ENCODE data around the gene COA3.
"Not testable (repeated sequence)": the region's sequence is repeated elsewhere in the genome, so short reads cannot be mapped to it uniquely, and the experiment has no call there.

COA3 gene

GRCh38 chr17:42774066-42774745 is 24.3 kb downstream of the COA3 start:
- Histone ChIP-seq H3K4me2 (ENCODE audit: low read depth, low read length, poor library complexity, severe bottlenecking) (peak overlapping the region; percentile 94), H3K9me3 (ENCODE audit: insufficient read depth, low read length) (no peaks in the 10 kb centered on the region), H3F3A (ENCODE audit: insufficient read depth) (0 out of 2 replicates have a peak, but pooled peaks cover 3% of the 10 kb centered on the region), H2AFZ (ENCODE audit: low read depth, low read length, severe bottlenecking) (peak overlapping the region; percentile 84), H3K27me3 (ENCODE audit: low read length) (no peaks in the 10 kb centered on the region), H3K9ac (ENCODE audit: low read length) (peak overlapping the region; percentile 93), H3K36me3 (ENCODE audit: low read length) (peaks cover 4% of the 10 kb centered on the region), H3K79me2 (ENCODE audit: insufficient read depth, low read length) (0 out of 2 replicates have a peak, but pooled peaks cover 10% of the 10 kb centered on the region), H3K27ac (ENCODE audit: low read depth, low read length) (no peak overlapping the region), H4K20me1 (ENCODE audit: low read depth, low read length) (no peaks in the 10 kb centered on the region), H3K9me2 (replicated peaks; ENCODE audit: insufficient read depth, low read length) (no peaks in the 10 kb centered on the region), H3K4me3 (ENCODE audit: insufficient read depth, low read length, poor library complexity, severe bottlenecking) (peak overlapping the region; percentile 91)
- TF ChIP-seq EZH2phosphoT487 (conservative IDR thresholded peaks at IDR 0.05; ENCODE audit: low read length): no peak
- no peak for TF ChIP-seq CTCF (IDR thresholded peaks at IDR 0.05; ENCODE audit: insufficient read depth, low read length, poor library complexity, severe bottlenecking)

DNA sequence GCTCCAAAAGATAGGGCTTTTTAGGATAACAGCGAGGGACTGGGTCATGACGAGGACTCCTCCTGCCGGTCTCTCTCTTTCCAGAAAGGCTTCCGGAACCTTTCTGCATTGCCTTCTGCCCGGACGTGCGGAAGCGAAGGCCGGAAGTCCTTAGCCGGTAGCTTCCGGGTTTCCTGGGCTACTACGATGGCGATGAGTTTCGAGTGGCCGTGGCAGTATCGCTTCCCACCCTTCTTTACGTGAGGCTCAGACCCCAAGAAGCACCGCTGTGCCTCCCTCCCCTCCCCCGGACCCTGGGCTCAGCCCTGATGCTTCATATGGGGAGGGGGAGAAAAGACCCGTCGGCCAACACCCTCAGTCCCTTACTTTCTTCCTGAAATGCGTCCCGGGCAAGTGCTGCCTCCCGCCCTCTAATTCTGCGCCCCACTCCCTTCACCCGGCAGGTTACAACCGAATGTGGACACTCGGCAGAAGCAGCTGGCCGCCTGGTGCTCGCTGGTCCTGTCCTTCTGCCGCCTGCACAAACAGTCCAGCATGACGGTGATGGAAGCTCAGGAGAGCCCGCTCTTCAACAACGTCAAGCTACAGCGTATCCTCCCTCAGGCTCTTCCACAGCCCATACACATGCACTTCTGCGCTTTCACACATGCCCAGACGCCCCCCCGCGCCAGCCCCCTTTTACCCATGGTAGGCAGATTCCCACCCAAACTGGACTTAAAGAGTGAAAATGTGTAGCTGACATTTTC is 25.0 kb downstream of the COA3 start, which contains the start of gene VPS25:
Gene VPS25, plus strand, starts transcription at position 160 of the 746 bp plus-strand sequence. Its CDS starts 27 bp downstream, at position 187.
- peaks cover 4% of the 10 kb centered on the region for H3K36me3 ChIP-seq (ENCODE audit: low read length)
- H3K9me3 ChIP-seq (ENCODE audit: insufficient read depth, low read length): no peaks in the 10 kb centered on the region
- TF ChIP-seq CTCF (IDR thresholded peaks at IDR 0.05; ENCODE audit: insufficient read depth, low read length, poor library complexity, severe bottlenecking): no peak
- peak within 1 kb of the TSS; percentile 84 for H2AFZ ChIP-seq (ENCODE audit: low read depth, low read length, severe bottlenecking)
- 0 out of 2 replicates have a peak, but pooled peaks cover 3% of the 10 kb centered on the region for H3F3A ChIP-seq (ENCODE audit: insufficient read depth)
- no peaks in the 10 kb centered on the region for H3K9me2 ChIP-seq (replicated peaks; ENCODE audit: insufficient read depth, low read length)
- H3K27ac ChIP-seq (ENCODE audit: low read depth, low read length): peak within 1 kb of the TSS; percentile 43
- no peaks in the 10 kb centered on the region for H4K20me1 ChIP-seq (ENCODE audit: low read depth, low read length)
- H3K4me3 ChIP-seq (ENCODE audit: insufficient read depth, low read length, poor library complexity, severe bottlenecking): peak within 1 kb of the TSS; percentile 91
- no peaks in the 10 kb centered on the region for H3K27me3 ChIP-seq (ENCODE audit: low read length)
- peak within 1 kb of the TSS; percentile 93 for H3K9ac ChIP-seq (ENCODE audit: low read length)
- H3K79me2 ChIP-seq (ENCODE audit: insufficient read depth, low read length): 0 out of 2 replicates have a peak, but pooled peaks cover 10% of the 10 kb centered on the region
- H3K4me2 ChIP-seq (ENCODE audit: low read depth, low read length, poor library complexity, severe bottlenecking): peak within 1 kb of the TSS; percentile 94

DNA sequence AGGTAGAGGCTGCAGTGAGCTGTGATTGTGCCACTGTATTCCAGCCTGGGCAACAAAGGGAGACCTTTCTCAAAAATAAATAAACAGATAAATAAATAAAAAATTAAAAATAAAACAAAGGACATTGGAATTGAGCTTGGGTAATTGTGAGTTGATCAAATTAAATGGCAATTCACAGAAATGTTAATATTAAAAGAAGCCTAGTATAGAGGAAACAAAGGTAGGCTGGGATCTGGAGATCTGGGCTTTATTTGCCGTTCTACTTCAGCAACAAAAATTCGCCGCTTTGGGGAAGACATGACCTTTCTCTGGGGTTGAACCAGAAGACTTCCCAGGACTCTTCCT is 25.6 kb downstream of the COA3 start:
- H3K79me2 ChIP-seq (ENCODE audit: insufficient read depth, low read length): 0 out of 2 replicates have a peak, but pooled peaks cover 10% of the 10 kb centered on the region
- no peaks in the 10 kb centered on the region for H3K27me3 ChIP-seq (ENCODE audit: low read length)
- no peaks in the 10 kb centered on the region for H3K9me2 ChIP-seq (replicated peaks; ENCODE audit: insufficient read depth, low read length)
- 0 out of 2 replicates have a peak, but pooled peaks cover 3% of the 10 kb centered on the region for H3F3A ChIP-seq (ENCODE audit: insufficient read depth)
- peak overlapping the region; percentile 94 for H3K4me2 ChIP-seq (ENCODE audit: low read depth, low read length, poor library complexity, severe bottlenecking)
- H3K9ac ChIP-seq (ENCODE audit: low read length): peak overlapping the region; percentile 93
- peak overlapping the region; percentile 84 for H2AFZ ChIP-seq (ENCODE audit: low read depth, low read length, severe bottlenecking)
- H3K9me3 ChIP-seq (ENCODE audit: insufficient read depth, low read length): no peaks in the 10 kb centered on the region
- H3K36me3 ChIP-seq (ENCODE audit: low read length): peaks cover 4% of the 10 kb centered on the region
- H3K27ac ChIP-seq (ENCODE audit: low read depth, low read length): no peak overlapping the region
- peak overlapping the region; percentile 91 for H3K4me3 ChIP-seq (ENCODE audit: insufficient read depth, low read length, poor library complexity, severe bottlenecking)
- TF ChIP-seq CTCF (IDR thresholded peaks at IDR 0.05; ENCODE audit: insufficient read depth, low read length, poor library complexity, severe bottlenecking) (no peak), EZH2phosphoT487 (conservative IDR thresholded peaks at IDR 0.05; ENCODE audit: low read length) (no peak)
- H4K20me1 ChIP-seq (ENCODE audit: low read depth, low read length): no peaks in the 10 kb centered on the region

DNA sequence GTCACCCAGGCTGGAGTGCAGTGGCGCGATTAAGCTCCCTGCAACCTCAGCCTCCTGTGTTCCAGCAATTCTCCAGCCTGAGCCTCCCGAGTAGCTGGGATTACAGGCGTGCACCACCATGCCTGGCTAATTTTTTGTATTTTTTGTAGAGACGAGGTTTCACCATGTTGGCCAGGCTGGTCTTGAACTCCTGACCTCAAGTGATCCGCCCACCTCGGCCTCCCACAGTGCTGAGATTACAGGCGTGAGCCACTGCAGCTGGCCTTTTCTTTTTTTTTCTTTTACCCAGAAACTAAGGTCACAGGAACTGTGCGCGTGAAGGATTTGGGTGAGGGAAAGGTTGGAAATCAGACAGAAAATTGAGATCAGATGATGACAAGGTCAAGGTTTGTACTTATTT is 28.5 kb downstream of the COA3 start:
- not testable (repeated sequence) for H3K4me2 ChIP-seq (ENCODE audit: low read depth, low read length, poor library complexity, severe bottlenecking); H3K9me3 ChIP-seq (ENCODE audit: insufficient read depth, low read length); H2AFZ ChIP-seq (ENCODE audit: low read depth, low read length, severe bottlenecking); H4K20me1 ChIP-seq (ENCODE audit: low read depth, low read length); H3K27ac ChIP-seq (ENCODE audit: low read depth, low read length); H3K27me3 ChIP-seq (ENCODE audit: low read length); H3K9ac ChIP-seq (ENCODE audit: low read length); H3K4me3 ChIP-seq (ENCODE audit: insufficient read depth, low read length, poor library complexity, severe bottlenecking); H3K36me3 ChIP-seq (ENCODE audit: low read length); H3F3A ChIP-seq (ENCODE audit: insufficient read depth); H3K79me2 ChIP-seq (ENCODE audit: insufficient read depth, low read length); H3K9me2 ChIP-seq (replicated peaks; ENCODE audit: insufficient read depth, low read length)

- H3K4me3 ChIP-seq (ENCODE audit: insufficient read depth, low read length, poor library complexity, severe bottlenecking); H3K27ac ChIP-seq (ENCODE audit: low read depth, low read length); H3K79me2 ChIP-seq (ENCODE audit: insufficient read depth, low read length); H3K9me3 ChIP-seq (ENCODE audit: insufficient read depth, low read length); H4K20me1 ChIP-seq (ENCODE audit: low read depth, low read length); H3K36me3 ChIP-seq (ENCODE audit: low read length); H3K4me2 ChIP-seq (ENCODE audit: low read depth, low read length, poor library complexity, severe bottlenecking); H2AFZ ChIP-seq (ENCODE audit: low read depth, low read length, severe bottlenecking); H3K27me3 ChIP-seq (ENCODE audit: low read length); H3K9me2 ChIP-seq (replicated peaks; ENCODE audit: insufficient read depth, low read length); H3K9ac ChIP-seq (ENCODE audit: low read length); H3F3A ChIP-seq (ENCODE audit: insufficient read depth): not testable (repeated sequence)
These were observed 30.5 kb downstream of the COA3 start for GRCh38 chr17:42768006-42768405.

All from SU-DHL-6 (cell line).